Esophagus muscularis mucosa (tissue), 4 donors: Measurements from ENCODE around the gene C6orf118. TPM values are rescaled to one million over a fixed set of nuclear protein-coding genes. Genes with fewer than 3 reads are reported as not detected.
A peak's percentile ranks its signal among the peaks of the same experiment; 100 is the strongest.

ENCODE experiments used
- DNase-seq: peaks from one replicate; pipeline ENCODE4 v3.0.0-alpha.2; 2017; ENCODE audit errors: extremely low spot score
- H3K27ac ChIP-seq, 4 donors: fragments of 200-600 bp; sonication (generic); replicated peaks in 1 of 4; 1 replicate in 3 of 4; 2 replicates in 1 of 4; pipeline ENCODE4 v1.5.1; 2016 to 2019; ENCODE audit warnings: mild to moderate bottlenecking in 1 of 4
- H3K27me3 ChIP-seq, 4 donors: fragments of 200-600 bp; sonication (generic); one replicate each; pipeline versions ENCODE4 v1.5.1 to v1.6.0; 2016 to 2019
- H3K36me3 ChIP-seq, 4 donors: fragments of 200-600 bp; sonication (generic); one replicate each; pipeline ENCODE4 v1.5.1; 2016 to 2019
- H3K4me1 ChIP-seq, 4 donors: fragments of 200-600 bp; sonication (generic); one replicate each; pipeline ENCODE4 v1.5.1; 2016 to 2019
- H3K4me3 ChIP-seq, 4 donors: fragments of 200-600 bp; sonication (generic); 1 replicate in 2 of 4; 2 replicates in 2 of 4; pipeline ENCODE4 v1.5.1; 2016 to 2019; ENCODE audit warnings: mild to moderate bottlenecking in 4 of 4, moderate library complexity in 1 of 4
- H3K9me3 ChIP-seq, 4 donors: fragments of 200-600 bp; sonication (generic); 1 replicate in 3 of 4; 2 replicates in 1 of 4; pipeline ENCODE4 v1.5.1; 2016 to 2019
- EP300 ChIP-seq: sonication (generic); formaldehyde crosslinking; IDR thresholded peaks from one replicate; pipeline ENCODE4 v1.6.1; 2017; ENCODE audit warnings: antibody characterized with exemption
- POLR2A ChIP-seq: fragments of 450-650 bp; IDR thresholded peaks from one replicate; pipeline ENCODE4 v1.6.1; 2017; ENCODE audit warnings: antibody characterized with exemption, moderate library complexity, mild to moderate bottlenecking, low read depth
- POLR2AphosphoS5 ChIP-seq, 2 donors: sonication (generic); formaldehyde crosslinking; IDR thresholded peaks; one replicate each; pipeline ENCODE4 v1.6.1; 2017; ENCODE audit warnings: antibody characterized with exemption in 2 of 2
- WGBS: methylation state at CpG from one replicate; pipeline ENCODE4 v1.1.5; 2018; 5-methylcytosine and 5-hydroxymethylcytosine counted together
- intact Hi-C: fragments of 100-400 bp; cut with DNase I; formaldehyde crosslinking; loops from one replicate; pipeline ENCODE4 v1.15.1; 2023
- total RNA-seq, 4 donors: library from RNA; depleted of rRNA; stranded (reverse); fragments of >200 nt; gene quantifications; one replicate each; pipeline versions ENCODE4 v1.1.0 to v1.2.1, GENCODE V29; 2016
- TF ChIP-seq, protein P1 (sequence below), 3 experiments: fragments of 200-600 bp in 2 of 3; fragments of 450-650 bp in 1 of 3; sonication (generic) in 2 of 3; IDR thresholded peaks; one replicate each; pipeline ENCODE4 v1.5.1; 2017 to 2019; ENCODE audit warnings: antibody characterized with exemption in 3 of 3, mild to moderate bottlenecking in 2 of 3, moderate library complexity in 1 of 3

C6orf118 gene
- total RNA-seq: under 1 TPM in 1 of 4 donors, not detected in 3; 0.42 TPM

DNA sequence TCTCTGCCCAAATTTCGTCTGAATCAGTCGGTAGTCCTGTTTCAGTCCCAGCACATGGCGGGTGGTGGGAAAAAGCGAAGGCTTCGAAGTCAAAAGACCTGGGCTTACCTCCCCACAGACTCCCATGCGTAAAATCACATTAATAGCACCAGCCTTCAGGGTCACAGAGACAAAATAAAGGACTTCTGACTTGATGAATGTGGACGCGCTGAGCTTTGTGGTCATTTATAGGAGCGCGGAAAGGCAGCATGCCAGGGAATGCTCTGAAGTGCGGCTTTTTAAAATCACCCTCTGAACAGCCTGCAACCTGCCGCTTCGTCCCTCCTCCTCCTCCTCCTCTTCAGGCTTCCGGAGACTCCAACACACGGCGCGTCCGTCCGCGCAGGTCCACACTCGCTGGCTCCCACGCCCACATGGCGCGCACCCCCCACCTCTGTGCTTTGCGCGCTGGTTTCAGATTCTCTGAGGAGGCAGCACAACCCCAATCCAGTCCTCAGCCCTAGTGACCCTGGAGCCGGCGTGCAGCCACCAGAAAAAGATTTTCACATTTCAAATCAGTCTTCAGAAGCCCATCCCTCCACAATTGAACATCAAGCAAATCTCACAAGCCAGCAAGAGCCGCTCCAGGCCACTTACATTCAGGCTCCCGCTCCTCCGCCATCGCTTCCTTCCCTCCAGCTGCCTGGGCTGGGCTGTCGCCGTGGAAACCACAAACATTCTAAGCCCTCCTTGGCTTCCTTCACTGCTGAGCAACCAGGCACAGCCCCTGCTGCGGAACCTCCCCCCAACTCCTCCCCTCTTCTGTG is at the start of gene C6orf118:
TSS of gene C6orf118 (minus strand) at position 680 of the 806 bp plus-strand sequence. CDS start at position 661, 19 bp downstream.
- intact Hi-C loops: no loop called here
- TF ChIP-seq EP300: no peak
- TF ChIP-seq, protein P1, sequence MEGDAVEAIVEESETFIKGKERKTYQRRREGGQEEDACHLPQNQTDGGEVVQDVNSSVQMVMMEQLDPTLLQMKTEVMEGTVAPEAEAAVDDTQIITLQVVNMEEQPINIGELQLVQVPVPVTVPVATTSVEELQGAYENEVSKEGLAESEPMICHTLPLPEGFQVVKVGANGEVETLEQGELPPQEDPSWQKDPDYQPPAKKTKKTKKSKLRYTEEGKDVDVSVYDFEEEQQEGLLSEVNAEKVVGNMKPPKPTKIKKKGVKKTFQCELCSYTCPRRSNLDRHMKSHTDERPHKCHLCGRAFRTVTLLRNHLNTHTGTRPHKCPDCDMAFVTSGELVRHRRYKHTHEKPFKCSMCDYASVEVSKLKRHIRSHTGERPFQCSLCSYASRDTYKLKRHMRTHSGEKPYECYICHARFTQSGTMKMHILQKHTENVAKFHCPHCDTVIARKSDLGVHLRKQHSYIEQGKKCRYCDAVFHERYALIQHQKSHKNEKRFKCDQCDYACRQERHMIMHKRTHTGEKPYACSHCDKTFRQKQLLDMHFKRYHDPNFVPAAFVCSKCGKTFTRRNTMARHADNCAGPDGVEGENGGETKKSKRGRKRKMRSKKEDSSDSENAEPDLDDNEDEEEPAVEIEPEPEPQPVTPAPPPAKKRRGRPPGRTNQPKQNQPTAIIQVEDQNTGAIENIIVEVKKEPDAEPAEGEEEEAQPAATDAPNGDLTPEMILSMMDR (IDR thresholded peaks at IDR 0.05): no peak
- TF ChIP-seq POLR2A: no peak
- no peak for TF ChIP-seq POLR2AphosphoS5 (IDR thresholded peaks at IDR 0.05)
- Histone ChIP-seq H3K36me3 (no peaks in the 10 kb centered on the region), H3K27me3 (no peaks in the 10 kb centered on the region), H3K9me3 (no peaks in the 10 kb centered on the region), H3K4me1 (peaks cover 0 to 16% (median 14%) of the 10 kb centered on the region in 4 donors), H3K4me3 (peak within 1 kb of the TSS; percentile 49 to 60 (median 50)), H3K27ac (no peak within 1 kb of the TSS)
- WGBS: 7% methylated on average over 35 of the region's 35 CpGs
- no peak for DNase-seq

DNA sequence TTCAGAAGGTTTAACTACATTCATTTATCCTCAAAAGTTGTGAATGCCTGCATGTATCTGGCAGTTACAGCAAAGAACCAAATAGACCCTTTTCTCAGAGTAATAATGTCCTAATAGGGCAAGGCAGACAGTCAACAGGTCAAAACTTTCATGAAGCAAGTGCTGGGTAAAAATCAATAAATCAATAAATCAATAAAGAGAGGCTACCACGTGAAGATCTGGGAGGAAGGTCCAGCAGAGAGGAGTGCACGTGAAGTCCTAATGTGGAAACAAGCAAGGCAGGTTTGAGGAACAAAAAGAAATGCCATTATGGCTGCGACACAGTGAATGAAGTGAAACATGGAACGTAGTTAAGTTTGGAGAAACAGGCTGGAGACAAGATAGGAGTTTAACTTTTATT is 36.3 kb upstream of the C6orf118 start:
- Histone ChIP-seq H3K36me3 (peaks cover 0 to 27% (median 0%) of the 10 kb centered on the region in 4 donors), H3K9me3 (no peaks in the 10 kb centered on the region), H3K27me3 (no peaks in the 10 kb centered on the region), H3K27ac (no peak overlapping the region), H3K4me1 (no peaks in the 10 kb centered on the region), H3K4me3 (no peak overlapping the region)
- intact Hi-C loops: no loop called here
- 81% methylated on average over 4 of the region's 4 CpGs for WGBS
- TF ChIP-seq POLR2AphosphoS5 (IDR thresholded peaks at IDR 0.05) (no peak), EP300 (no peak)
- no peak for DNase-seq

DNA sequence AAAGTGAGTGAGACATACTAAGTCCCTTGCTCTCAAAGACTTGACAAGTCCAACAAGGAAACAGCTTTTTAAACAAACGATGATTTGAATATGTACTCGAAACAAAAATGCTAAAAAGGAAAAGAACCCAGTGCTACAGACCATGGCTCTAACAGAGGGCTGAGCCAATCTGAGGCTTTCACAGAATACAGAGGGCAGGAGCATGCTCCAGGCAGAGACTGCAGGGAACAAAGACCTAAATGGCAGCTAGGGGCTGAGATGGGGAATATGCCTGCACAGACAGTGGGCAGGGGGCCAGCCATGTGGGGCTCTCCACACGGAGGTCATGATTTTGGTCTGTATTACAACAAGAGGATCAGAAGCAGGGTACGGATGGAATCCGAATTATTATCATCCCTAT is 31.1 kb upstream of the C6orf118 start:
- Histone ChIP-seq H3K4me3 (no peak overlapping the region), H3K27ac (no peak overlapping the region), H3K27me3 (no peaks in the 10 kb centered on the region), H3K4me1 (no peaks in the 10 kb centered on the region), H3K9me3 (no peaks in the 10 kb centered on the region), H3K36me3 (peaks cover 0 to 19% (median 3%) of the 10 kb centered on the region in 4 donors)
- TF ChIP-seq EP300: no peak
- no peak for TF ChIP-seq POLR2A
- TF ChIP-seq, protein P1 (IDR thresholded peaks at IDR 0.05): no peak
- TF ChIP-seq POLR2AphosphoS5 (IDR thresholded peaks at IDR 0.05): no peak
- 81% methylated on average over 5 of the region's 5 CpGs for WGBS
- intact Hi-C loops: no loop called here
- DNase-seq: no peak

DNA sequence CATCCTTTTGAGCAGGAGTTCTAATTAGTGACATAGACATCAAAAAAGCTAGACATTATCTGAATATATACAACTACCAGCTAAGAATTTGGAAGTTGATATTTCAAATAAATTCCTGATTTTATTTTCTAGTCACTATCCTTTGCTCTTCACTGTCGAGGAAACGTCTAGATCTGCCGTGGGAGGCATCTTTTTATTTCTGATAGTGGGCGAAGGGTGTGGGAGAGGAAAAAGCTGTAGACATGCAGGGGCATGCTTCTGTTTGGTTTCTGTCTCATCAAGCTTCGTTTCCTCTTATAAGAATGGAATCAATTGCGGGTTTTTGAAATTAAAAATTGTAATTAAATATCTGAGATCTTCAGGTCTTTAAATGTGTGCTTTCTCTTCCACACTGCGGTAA is 16.2 kb upstream of the C6orf118 start:
- Histone ChIP-seq H3K4me1 (no peaks in the 10 kb centered on the region), H3K27me3 (no peaks in the 10 kb centered on the region)

DNA sequence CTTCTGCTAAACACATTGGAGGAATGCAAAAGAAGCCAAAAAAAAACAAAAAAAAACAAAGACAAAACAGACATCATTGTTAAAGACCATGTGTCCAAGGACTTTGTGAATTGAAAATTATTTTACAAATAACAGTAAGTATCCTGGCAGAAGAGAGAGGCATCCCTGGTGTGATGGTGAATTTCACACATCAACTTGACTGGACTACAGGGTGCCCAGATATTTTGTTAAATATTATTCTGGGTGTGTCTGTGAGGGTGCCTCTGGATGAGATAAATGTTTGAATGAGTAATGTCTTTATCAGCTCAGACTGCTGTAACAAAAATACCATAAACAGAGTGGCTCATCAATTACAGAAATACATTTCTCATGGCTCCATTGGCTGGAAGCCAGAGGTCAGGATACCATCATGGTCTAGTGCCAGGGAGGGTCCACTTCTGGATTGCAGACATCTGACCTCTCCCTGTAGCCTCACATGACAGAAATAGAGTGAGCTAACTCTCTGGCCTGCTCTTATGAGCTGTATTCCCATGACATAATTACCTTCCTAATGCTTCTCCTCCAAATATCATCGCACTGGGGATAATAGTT is 12.2 kb upstream of the C6orf118 start:
- TF ChIP-seq POLR2A: no peak
- TF ChIP-seq, protein P1 (IDR thresholded peaks at IDR 0.05): no peak
- no peak for TF ChIP-seq EP300
- TF ChIP-seq POLR2AphosphoS5 (IDR thresholded peaks at IDR 0.05): no peak
- peak; percentile 55 for DNase-seq
- H3K27ac ChIP-seq: no peak overlapping the region
- H3K36me3 ChIP-seq: no peaks in the 10 kb centered on the region
- no peak overlapping the region for H3K4me3 ChIP-seq
- no peaks in the 10 kb centered on the region for H3K27me3 ChIP-seq
- intact Hi-C loops: no loop called here
- WGBS: 100% methylated on average over 1 of the region's 1 CpG
- H3K9me3 ChIP-seq: peaks cover 0 to 22% (median 15%) of the 10 kb centered on the region in 4 donors
- no peaks in the 10 kb centered on the region for H3K4me1 ChIP-seq

More for the DNA sequence above, 16.2 kb upstream of the C6orf118 start:
- TF ChIP-seq EP300: no peak
- TF ChIP-seq, protein P1 (IDR thresholded peaks at IDR 0.05): no peak
- no peak for TF ChIP-seq POLR2AphosphoS5 (IDR thresholded peaks at IDR 0.05)
- no peak for TF ChIP-seq POLR2A
- Histone ChIP-seq H3K4me3 (no peak overlapping the region), H3K9me3 (peaks cover 0 to 17% (median 15%) of the 10 kb centered on the region in 4 donors), H3K27ac (no peak overlapping the region), H3K36me3 (no peaks in the 10 kb centered on the region)
- no peak for DNase-seq
- WGBS: 90% methylated on average over 7 of the region's 7 CpGs
- intact Hi-C loops: no loop called here
